ENCODE measurements around the gene PAX9. TPM values are rescaled to one million over a fixed set of nuclear protein-coding genes. Genes with fewer than 3 reads are reported as not detected.

Gene PAX9
- total and polyA plus RNA-seq, 10 donors = 0.02 to 0.43 (median 0.07) TPM; not detected in 3

GRCh38 chr14:36719823-36720222, 58.2 kb downstream of the PAX9 start:
- no peaks in the 10 kb centered on the region for H3K4me1 ChIP-seq
- H3K27ac ChIP-seq = no peak overlapping the region
- no peaks in the 10 kb centered on the region for H3K36me3 ChIP-seq
- 76 to 89% (median 86%) methylated on average over 7 of the region's 7 CpGs for WGBS, 5 donors
- DNase-seq = no peak
- TF ChIP-seq, protein P1, sequence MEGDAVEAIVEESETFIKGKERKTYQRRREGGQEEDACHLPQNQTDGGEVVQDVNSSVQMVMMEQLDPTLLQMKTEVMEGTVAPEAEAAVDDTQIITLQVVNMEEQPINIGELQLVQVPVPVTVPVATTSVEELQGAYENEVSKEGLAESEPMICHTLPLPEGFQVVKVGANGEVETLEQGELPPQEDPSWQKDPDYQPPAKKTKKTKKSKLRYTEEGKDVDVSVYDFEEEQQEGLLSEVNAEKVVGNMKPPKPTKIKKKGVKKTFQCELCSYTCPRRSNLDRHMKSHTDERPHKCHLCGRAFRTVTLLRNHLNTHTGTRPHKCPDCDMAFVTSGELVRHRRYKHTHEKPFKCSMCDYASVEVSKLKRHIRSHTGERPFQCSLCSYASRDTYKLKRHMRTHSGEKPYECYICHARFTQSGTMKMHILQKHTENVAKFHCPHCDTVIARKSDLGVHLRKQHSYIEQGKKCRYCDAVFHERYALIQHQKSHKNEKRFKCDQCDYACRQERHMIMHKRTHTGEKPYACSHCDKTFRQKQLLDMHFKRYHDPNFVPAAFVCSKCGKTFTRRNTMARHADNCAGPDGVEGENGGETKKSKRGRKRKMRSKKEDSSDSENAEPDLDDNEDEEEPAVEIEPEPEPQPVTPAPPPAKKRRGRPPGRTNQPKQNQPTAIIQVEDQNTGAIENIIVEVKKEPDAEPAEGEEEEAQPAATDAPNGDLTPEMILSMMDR (IDR thresholded peaks at IDR 0.05 in 8 of 11, conservative IDR thresholded peaks at IDR 0.05 in 3 of 11) = no peak
- TF ChIP-seq POLR2A (IDR thresholded peaks at IDR 0.05) (no peak), POLR2AphosphoS5 (IDR thresholded peaks at IDR 0.05) (no peak)
- no peak overlapping the region for H3K4me3 ChIP-seq
- H3K27me3 ChIP-seq (replicated peaks in 1 of 7) = no peaks in the 10 kb centered on the region
- H3K9me3 ChIP-seq = no peaks in the 10 kb centered on the region
- intact Hi-C loops (cut with DNase I; ENCODE audit: low total_unique reads) = no loop called here

DNA sequence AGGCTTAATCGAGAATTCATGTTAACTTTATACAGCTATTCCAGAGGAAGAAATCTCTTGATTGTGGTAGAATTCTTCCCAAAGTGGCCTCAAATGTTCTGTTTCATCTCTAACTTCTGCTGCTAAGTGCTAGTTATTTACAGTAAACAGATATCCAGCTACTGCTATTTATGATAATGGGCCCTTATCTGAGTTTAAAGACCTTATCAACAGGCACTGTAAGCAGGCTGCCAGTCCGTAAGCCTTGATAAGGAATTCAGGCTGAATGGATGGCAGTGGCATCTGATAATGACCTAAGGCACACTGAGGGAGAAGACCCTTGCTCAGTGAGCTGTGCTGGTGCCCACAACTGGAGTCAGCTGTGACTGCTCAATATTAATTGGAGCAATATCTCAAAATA, 59.0 kb downstream of the PAX9 start:
- Histone ChIP-seq H3K27me3 (replicated peaks in 1 of 7) (no peaks in the 10 kb centered on the region), H3K4me1 (no peaks in the 10 kb centered on the region), H3K9me3 (no peaks in the 10 kb centered on the region), H3K36me3 (no peaks in the 10 kb centered on the region), H3K4me3 (no peak overlapping the region), H3K27ac (no peak overlapping the region)
- intact Hi-C loops (cut with DNase I; ENCODE audit: low total_unique reads) = no loop called here
- TF ChIP-seq POLR2A (IDR thresholded peaks at IDR 0.05) (no peak), POLR2AphosphoS5 (IDR thresholded peaks at IDR 0.05) (no peak)
- TF ChIP-seq, protein P1 (IDR thresholded peaks at IDR 0.05 in 8 of 11, conservative IDR thresholded peaks at IDR 0.05 in 3 of 11) = no peak
- no peak for DNase-seq
- WGBS, 5 donors = 67 to 89% (median 80%) methylated on average over 2 of the region's 2 CpGs

- H3K27me3 ChIP-seq (replicated peaks in 1 of 7) = no peaks in the 10 kb centered on the region
- H3K4me3 ChIP-seq = no peak overlapping the region
- H3K4me1 ChIP-seq = no peaks in the 10 kb centered on the region
- DNase-seq = no peak
- TF ChIP-seq, protein P1 (IDR thresholded peaks at IDR 0.05 in 8 of 11, conservative IDR thresholded peaks at IDR 0.05 in 3 of 11) = no peak
- TF ChIP-seq POLR2A (IDR thresholded peaks at IDR 0.05) (no peak), POLR2AphosphoS5 (IDR thresholded peaks at IDR 0.05) (no peak)
- H3K36me3 ChIP-seq = no peaks in the 10 kb centered on the region
- H3K27ac ChIP-seq = no peak overlapping the region
- H3K9me3 ChIP-seq = no peaks in the 10 kb centered on the region
- intact Hi-C loops (cut with DNase I; ENCODE audit: low total_unique reads) = no loop called here
- WGBS, 5 donors = 64 to 80% (median 71%) methylated on average over 1 of the region's 1 CpG
These were observed 60.2 kb downstream of the PAX9 start for GRCh38 chr14:36721877-36722276.

- H3K4me1 ChIP-seq = no peaks in the 10 kb centered on the region
- WGBS, 5 donors = 42 to 69% (median 54%) methylated on average over 2 of the region's 2 CpGs
These were observed 61.9 kb downstream of the PAX9 start for GRCh38 chr14:36723530-36723929.

More at GRCh38 chr14:36723530-36723929, 61.9 kb downstream of the PAX9 start:
- Histone ChIP-seq H3K27me3 (replicated peaks in 1 of 7) (no peaks in the 10 kb centered on the region), H3K9me3 (no peaks in the 10 kb centered on the region), H3K36me3 (no peaks in the 10 kb centered on the region), H3K27ac (no peak overlapping the region), H3K4me3 (no peak overlapping the region)
- intact Hi-C loops (cut with DNase I; ENCODE audit: low total_unique reads) = no loop called here
- TF ChIP-seq POLR2A (IDR thresholded peaks at IDR 0.05) (no peak), POLR2AphosphoS5 (IDR thresholded peaks at IDR 0.05) (no peak)
- TF ChIP-seq, protein P1 (IDR thresholded peaks at IDR 0.05 in 8 of 11, conservative IDR thresholded peaks at IDR 0.05 in 3 of 11) = no peak
- no peak for DNase-seq

Measured in spleen (tissue), 11 donors.